ENCODE data around the gene BNIP5.

- TF ChIP-seq CTCF (conservative IDR thresholded peaks at IDR 0.05) (no peak), EZH2 (IDR thresholded peaks at IDR 0.05; ENCODE audit: low read depth) (no peak)
These were observed 32.5 kb upstream of the BNIP5 start for GRCh38 chr6:36368921-36369865.

All from PC-9 (cell line).